AG04450 (cell line): ENCODE measurements around the gene SLC38A4. TPM values are rescaled to one million over a fixed set of nuclear protein-coding genes. Genes with fewer than 3 reads are reported as not detected.

Source experiments
- CTCF ChIA-PET: fragments of 300-600, 350-600 bp; formaldehyde crosslinking; extraction: SDS; loops from one replicate; lab custom pipeline; 2022; ENCODE audit warnings: antibody characterized with exemption, inconsistent platforms; lab: Charles Lee
- POLR2A ChIA-PET: fragments of 350-600 bp; formaldehyde crosslinking; extraction: SDS; loops from one replicate; lab custom pipeline; 2021; ENCODE audit warnings: antibody characterized with exemption, inconsistent platforms; lab: Yijun Ruan, JAX
- DNase-seq: peaks from one replicate; pipeline ENCODE4 v3.0.0-alpha.2; 2011; ENCODE audit warnings: low read depth, low spot score
- H3K27ac ChIP-seq: one replicate; pipeline ENCODE4 v1.5.1; 2012; ENCODE audit warnings: low read depth, low read length, control low read depth
- H3K27me3 ChIP-seq: one replicate; pipeline ENCODE4 v1.6.0; 2012; ENCODE audit warnings: low read length; ENCODE audit not compliant: control insufficient read depth, insufficient read depth
- H3K4me3 ChIP-seq: 2 replicates; pipeline ENCODE4 v1.5.1; 2011; ENCODE audit warnings: mild to moderate bottlenecking, low read depth, low read length, control low read depth
- H3K9me3 ChIP-seq: 2 replicates; pipeline ENCODE4 v1.5.1; 2012; ENCODE audit warnings: low read length; ENCODE audit not compliant: control insufficient read depth, insufficient read depth
- polyA plus RNA-seq: library from polyadenylated mRNA; depleted of rRNA; stranded (reverse); fragments of >200 nt; gene quantifications from 2 replicates; pipeline ENCODE4 v1.2.3, GENCODE V29; 2011
- TF ChIP-seq, protein P1 (sequence below): IDR thresholded peaks from 2 replicates; pipeline ENCODE4 v1.5.1; 2011; ENCODE audit warnings: low read depth, low read length, control low read depth, inconsistent platforms

Gene SLC38A4
- polyA plus RNA-seq, 1 experiment: 12.0 TPM

DNA sequence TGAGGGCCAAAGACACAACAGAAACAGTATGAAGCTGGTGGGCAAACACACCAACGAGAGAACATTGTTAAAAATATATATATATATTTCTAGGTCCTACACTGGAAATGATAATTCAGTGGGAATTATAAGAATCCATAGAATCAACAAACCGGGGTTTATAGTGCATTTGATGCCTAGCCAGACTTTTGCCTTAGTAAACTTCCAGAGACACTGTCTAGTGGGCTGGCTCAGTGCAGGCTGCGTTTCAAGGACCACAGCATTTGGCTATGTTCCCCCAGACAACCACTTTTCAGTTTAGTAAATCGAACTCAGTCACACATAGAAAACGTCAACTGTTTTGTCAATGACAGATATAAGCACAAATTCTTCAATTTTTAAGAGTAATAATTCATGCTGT, 41.9 kb downstream of the SLC38A4 start:
- no peak overlapping the region for H3K4me3 ChIP-seq
- no peak for DNase-seq
- no peak overlapping the region for H3K27ac ChIP-seq
- H3K9me3 ChIP-seq: no peaks in the 10 kb centered on the region
- no peaks in the 10 kb centered on the region for H3K27me3 ChIP-seq
- TF ChIP-seq, protein P1, sequence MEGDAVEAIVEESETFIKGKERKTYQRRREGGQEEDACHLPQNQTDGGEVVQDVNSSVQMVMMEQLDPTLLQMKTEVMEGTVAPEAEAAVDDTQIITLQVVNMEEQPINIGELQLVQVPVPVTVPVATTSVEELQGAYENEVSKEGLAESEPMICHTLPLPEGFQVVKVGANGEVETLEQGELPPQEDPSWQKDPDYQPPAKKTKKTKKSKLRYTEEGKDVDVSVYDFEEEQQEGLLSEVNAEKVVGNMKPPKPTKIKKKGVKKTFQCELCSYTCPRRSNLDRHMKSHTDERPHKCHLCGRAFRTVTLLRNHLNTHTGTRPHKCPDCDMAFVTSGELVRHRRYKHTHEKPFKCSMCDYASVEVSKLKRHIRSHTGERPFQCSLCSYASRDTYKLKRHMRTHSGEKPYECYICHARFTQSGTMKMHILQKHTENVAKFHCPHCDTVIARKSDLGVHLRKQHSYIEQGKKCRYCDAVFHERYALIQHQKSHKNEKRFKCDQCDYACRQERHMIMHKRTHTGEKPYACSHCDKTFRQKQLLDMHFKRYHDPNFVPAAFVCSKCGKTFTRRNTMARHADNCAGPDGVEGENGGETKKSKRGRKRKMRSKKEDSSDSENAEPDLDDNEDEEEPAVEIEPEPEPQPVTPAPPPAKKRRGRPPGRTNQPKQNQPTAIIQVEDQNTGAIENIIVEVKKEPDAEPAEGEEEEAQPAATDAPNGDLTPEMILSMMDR: no peak
- CTCF ChIA-PET: no interaction called here
- POLR2A ChIA-PET: interaction anchor here (0.6 kb wide), 1 partner anchor 352 kb away, joined by 3 read pairs; no protein-coding TSS in a partner anchor

DNA sequence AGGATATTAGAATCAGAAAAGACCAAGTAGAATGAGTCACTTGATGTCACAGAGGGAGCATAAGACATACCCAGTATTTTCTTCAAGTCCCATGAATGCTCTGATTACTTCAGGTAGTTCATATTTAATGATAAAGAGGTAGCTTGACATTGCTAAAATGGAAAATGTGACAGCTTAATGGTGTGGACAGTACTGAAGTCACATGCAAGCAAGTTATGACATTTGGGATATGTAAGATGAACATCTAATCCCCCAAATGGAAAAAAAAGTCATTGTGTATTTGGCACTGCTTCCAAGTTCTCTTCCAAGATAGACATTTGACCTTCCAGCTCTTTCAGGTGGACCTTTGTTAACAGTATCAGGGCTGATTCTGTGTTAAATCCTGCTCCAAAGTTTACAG, 45.9 kb downstream of the SLC38A4 start:
- Histone ChIP-seq H3K27me3 (no peaks in the 10 kb centered on the region), H3K27ac (no peak overlapping the region), H3K9me3 (no peaks in the 10 kb centered on the region), H3K4me3 (no peak overlapping the region)
- DNase-seq: no peak
- TF ChIP-seq, protein P1: no peak
- ChIA-PET POLR2A (no interaction called here), CTCF (interaction anchor here (0.5 kb wide), 1 partner anchor 156 kb away, joined by 3 read pairs; no protein-coding TSS in a partner anchor)

DNA sequence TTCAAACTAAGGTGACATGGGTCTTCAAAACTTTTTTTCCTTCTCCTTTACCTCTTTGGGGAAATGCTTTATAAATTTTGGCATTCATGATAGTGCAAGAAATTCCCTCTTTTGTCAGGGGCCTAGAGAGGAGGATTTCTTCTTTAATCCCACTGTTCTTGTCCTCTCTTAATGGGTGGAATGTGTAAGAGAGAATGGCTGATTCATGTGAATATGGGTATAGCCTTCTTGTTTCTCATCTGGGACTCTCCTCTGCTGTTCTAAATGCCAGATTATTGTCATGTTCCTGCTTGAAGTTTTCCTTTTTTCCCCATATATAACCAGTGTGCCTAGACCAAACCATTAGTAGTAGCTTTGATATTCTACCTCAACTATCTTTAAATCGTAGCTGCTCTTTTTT, 46.7 kb downstream of the SLC38A4 start:
- ChIA-PET POLR2A (no interaction called here), CTCF (interaction anchor here (0.5 to 1.1 kb wide), 2 partner anchors 156 to 205 kb away, joined by 3 read pairs; no protein-coding TSS in a partner anchor)
- Histone ChIP-seq H3K9me3 (no peaks in the 10 kb centered on the region), H3K4me3 (no peak overlapping the region), H3K27ac (no peak overlapping the region), H3K27me3 (no peaks in the 10 kb centered on the region)
- DNase-seq: no peak
- TF ChIP-seq, protein P1: no peak

DNA sequence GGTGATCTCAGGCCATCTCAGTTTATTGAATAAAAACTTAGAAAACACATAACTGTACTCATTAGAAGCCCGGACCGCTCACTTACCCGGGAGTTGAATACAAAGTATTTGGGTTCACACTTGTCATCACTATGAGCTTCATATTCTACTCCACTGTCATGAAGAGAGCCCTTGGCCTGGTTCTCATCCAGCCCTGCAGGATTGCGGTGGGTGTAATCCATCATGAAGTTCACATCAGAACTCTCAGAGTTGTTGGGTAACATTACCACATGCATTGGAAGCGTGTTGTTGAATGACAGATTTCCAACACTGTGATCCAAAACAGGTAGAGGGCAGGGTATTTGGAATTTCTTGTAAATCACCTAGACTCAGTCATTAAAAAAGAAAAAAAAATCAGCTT, 47.4 kb downstream of the SLC38A4 start:
- Histone ChIP-seq H3K9me3 (no peaks in the 10 kb centered on the region), H3K27ac (no peak overlapping the region), H3K27me3 (no peaks in the 10 kb centered on the region), H3K4me3 (no peak overlapping the region)
- no peak for DNase-seq
- ChIA-PET POLR2A (no interaction called here), CTCF (interaction anchor here (1.1 kb wide), 1 partner anchor 205 kb away, joined by 3 read pairs; no protein-coding TSS in a partner anchor)
- TF ChIP-seq, protein P1: no peak

DNA sequence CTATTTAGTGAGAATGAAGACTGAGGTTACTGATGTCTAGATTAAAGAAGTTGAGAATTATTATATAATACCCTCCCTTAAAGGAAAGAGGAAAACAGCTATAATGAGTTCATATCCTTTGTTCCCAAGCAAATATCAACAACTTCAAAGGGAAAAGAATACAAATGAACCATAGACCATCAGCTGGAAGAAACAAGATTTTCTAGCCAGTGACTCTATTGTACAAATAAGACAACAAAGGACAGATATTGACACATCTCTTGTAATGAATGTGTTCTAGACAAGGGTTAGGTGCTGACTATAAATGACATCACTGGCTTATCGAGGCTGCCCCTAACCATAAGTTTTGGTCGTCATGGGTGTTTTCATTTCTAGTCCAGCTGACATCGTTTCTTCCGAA, 48.2 kb downstream of the SLC38A4 start:
- DNase-seq: no peak
- Histone ChIP-seq H3K27ac (no peak overlapping the region), H3K27me3 (no peaks in the 10 kb centered on the region), H3K9me3 (no peaks in the 10 kb centered on the region), H3K4me3 (no peak overlapping the region)
- POLR2A ChIA-PET: no interaction called here
- TF ChIP-seq, protein P1: no peak
- CTCF ChIA-PET: no interaction called here
